HEK293T (cell line): ENCODE data around the gene LSG1.

ENCODE experiments used
- ARNT ChIP-seq: fragments of 450-650 bp; IDR thresholded peaks from 2 replicates; pipeline ENCODE4 v1.6.1; 2017; ENCODE audit warnings: mild to moderate bottlenecking
- BHLHE40 ChIP-seq: fragments of 450-650 bp; IDR thresholded peaks from 2 replicates; pipeline ENCODE4 v1.6.1; 2016; ENCODE audit warnings: mild to moderate bottlenecking, moderate library complexity, borderline replicate concordance
- ELF4 ChIP-seq: fragments of 450-650 bp; IDR thresholded peaks from 2 replicates; pipeline ENCODE4 v1.6.1; 2017; ENCODE audit warnings: antibody characterized with exemption
- FOXA1 ChIP-seq: fragments of 450-650 bp; IDR thresholded peaks from 2 replicates; pipeline ENCODE4 v1.6.1; 2016; ENCODE audit warnings: mild to moderate bottlenecking
- FOXK2 ChIP-seq: fragments of 450-650 bp; IDR thresholded peaks from 2 replicates; pipeline ENCODE4 v1.6.1; 2016; ENCODE audit warnings: mild to moderate bottlenecking
- FOXM1 ChIP-seq: fragments of 450-650 bp; IDR thresholded peaks from 2 replicates; pipeline ENCODE4 v1.6.1; 2017; ENCODE audit warnings: mild to moderate bottlenecking, borderline replicate concordance
- L3MBTL2 ChIP-seq: fragments of 450-650 bp; conservative IDR thresholded peaks from 2 replicates; pipeline ENCODE4 v1.6.1; 2016; ENCODE audit warnings: mild to moderate bottlenecking
- SUZ12 ChIP-seq: fragments of 450-650 bp; IDR thresholded peaks from 2 replicates; pipeline ENCODE4 v1.6.1; 2016; ENCODE audit warnings: mild to moderate bottlenecking
- TF ChIP-seq, protein P1 (sequence below): fragments of 450-650 bp; IDR thresholded peaks from 2 replicates; pipeline ENCODE4 v1.6.1; 2016

DNA sequence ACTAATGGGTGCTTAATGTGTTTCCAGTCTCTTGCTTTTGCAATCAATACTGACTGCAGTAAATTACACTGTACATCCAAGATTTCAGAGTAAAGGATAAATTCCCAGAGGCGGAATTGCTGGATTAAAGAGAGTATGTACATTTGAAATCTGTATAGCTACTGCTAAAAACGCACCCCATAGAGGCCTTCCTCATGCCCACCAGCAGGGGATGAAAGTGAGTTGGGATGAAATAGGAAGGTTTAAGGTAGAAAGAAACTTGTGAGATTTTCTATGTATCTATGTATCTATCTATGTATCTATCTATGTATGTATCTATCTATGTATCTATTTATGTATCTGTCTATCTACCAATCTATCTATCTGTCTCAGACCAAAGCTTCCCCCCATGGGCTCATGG is 67.2 kb downstream of the LSG1 start:
- TF ChIP-seq ARNT (no peak), SUZ12 (no peak), FOXM1 (no peak), ELF4 (no peak), BHLHE40 (no peak), FOXA1 (no peak), L3MBTL2 (no peak), FOXK2 (no peak)
- TF ChIP-seq, protein P1, sequence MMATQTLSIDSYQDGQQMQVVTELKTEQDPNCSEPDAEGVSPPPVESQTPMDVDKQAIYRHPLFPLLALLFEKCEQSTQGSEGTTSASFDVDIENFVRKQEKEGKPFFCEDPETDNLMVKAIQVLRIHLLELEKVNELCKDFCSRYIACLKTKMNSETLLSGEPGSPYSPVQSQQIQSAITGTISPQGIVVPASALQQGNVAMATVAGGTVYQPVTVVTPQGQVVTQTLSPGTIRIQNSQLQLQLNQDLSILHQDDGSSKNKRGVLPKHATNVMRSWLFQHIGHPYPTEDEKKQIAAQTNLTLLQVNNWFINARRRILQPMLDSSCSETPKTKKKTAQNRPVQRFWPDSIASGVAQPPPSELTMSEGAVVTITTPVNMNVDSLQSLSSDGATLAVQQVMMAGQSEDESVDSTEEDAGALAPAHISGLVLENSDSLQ = no peak
